Stimulated activated CD8-positive, alpha-beta memory T cell treated with anti-CD3 and anti-CD28 coated beads, Interleukin-7, amount 100 ng/mL, for 4 hours (primary cell): ENCODE data around the gene EIF1.
A peak's percentile ranks its signal among the peaks of the same experiment; 100 is the strongest.
"Not testable (repeated sequence)": the region's sequence is repeated elsewhere in the genome, so short reads cannot be mapped to it uniquely, and the experiment has no call there.

Experiments used
- DNase-seq, 2 donors: peaks; one replicate each; pipeline ENCODE4 v3.0.0-alpha.2; 2020; ENCODE audit warnings: low read depth in 2 of 2

Gene EIF1

DNA sequence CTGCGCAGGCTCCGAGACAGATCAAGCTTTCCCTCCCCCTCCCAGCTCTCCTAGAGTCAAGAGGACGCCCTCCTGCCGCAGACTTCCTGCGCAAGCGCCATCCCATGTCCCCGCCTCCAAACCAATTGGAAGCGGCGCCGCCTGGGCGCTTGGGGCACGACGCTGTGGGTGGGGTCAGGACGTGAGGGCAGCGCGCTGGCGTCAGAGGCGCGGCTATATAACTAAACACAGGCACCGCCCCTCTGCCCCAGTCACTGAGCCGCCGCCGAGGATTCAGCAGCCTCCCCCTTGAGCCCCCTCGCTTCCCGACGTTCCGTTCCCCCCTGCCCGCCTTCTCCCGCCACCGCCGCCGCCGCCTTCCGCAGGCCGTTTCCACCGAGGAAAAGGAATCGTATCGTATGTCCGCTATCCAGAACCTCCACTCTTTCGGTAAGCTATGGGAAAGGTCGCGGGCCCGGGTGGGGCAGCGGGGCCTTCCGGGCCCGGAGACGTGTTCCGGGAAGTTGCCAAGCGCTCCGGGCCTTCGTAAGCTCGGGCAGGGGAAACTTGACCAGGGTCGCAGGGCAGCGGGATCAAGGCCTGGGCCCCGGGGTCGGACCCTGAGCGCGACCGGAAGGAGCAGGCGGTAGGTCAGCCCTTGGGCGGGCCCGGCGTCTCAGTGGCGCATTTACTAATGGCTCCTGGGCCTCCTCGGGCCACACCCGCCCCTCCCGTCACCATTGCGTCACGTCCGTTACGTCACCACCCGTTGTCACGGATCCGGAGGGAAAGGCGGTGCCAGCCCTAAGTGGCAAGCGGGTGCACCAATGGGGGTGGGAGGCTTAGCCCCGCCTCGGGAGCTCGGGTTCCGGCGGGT lies at the start of gene EIF1:
Gene EIF1 (plus strand): TSS at position 245 of the 856 bp plus-strand sequence. CDS start 154 bp downstream, at position 399.
- peak; percentile 99 to 100 for DNase-seq

DNA sequence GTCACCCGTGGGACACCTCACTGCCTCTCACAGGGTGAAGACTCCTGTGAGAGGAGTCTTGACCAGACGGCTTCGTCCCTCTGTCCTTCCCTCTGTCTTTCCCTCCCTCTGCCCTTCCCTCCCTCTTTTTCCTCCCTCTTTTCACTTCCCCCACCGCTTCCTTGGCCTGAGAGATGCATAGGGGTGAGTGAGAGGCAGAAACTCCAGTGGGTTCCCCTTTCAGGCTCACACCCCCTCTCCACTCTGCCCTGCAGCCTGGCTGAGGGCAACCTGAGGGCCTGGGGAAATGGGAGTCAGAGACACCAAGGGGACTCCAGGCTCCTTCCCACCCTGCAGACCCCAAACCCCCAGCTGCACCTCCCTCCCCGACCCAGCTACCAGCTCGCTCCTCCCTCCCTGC lies 49.7 kb upstream of the EIF1 start:
- DNase-seq, result no peak

- DNase-seq, result no peak
Observed at GRCh38 chr17:41639492-41640473, 48.9 kb upstream of the EIF1 start.

DNA sequence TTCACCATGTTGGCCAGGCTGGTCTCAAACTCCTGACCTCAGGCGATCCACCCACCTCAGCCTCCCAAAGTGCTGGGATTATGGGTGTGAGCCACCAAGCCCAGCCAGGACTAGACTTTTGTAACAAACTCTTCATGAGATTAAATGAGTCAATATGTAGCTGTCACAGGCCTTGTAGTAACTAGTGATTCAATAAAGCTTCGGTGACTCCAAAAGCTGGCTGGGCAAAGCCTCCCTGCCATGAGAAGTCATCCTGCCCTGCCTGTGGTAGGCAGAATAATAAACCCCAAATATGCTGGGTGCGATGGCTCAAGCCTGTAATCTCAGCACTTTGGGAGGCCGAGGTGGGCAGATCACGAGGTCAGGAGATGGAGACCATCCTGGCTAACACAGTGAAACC lies 48.1 kb upstream of the EIF1 start:
- not testable (repeated sequence) for DNase-seq

DNA sequence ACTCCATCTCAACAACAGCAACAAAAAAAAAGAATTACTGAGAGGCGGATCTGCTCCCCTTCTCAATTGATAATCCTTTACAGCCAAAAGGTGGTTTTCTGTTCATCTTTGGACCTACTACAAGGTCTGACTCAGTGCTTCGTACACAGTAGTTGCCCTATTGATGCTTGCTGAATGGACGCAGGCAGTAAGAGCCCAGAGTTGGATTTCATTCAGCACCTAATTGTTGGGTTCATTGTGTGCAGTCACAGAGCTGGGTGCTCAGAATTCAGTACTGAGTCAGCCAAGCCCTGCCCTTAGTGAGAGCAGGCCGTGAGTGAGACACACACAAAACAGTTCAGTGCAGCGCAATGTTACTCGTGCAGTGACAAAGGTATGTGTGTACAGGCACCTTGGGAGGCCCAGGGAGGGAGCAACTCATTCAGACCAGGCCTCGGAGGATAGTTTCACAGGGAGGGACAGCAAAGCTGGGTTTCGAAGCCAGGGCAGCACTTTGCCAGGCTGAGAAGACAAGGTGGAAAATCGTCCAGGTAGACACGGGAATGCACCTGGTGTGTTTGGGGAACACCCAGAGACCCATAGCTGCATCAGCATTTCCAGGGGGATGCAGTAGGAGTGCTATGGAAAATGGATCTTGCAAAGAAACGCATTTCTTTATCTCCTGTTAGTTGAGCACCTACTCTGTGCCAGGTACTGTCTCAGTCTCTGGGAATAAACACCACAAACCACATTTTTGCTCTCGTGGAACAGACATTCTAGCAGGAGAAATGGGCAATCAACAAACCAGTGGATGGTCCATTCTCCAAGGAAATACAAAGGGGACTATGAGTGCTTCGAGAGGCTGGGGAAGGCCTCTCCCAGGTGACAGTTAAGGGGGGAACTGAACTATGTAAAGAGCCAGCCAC lies 46.2 kb upstream of the EIF1 start:
- no peak for DNase-seq

DNA sequence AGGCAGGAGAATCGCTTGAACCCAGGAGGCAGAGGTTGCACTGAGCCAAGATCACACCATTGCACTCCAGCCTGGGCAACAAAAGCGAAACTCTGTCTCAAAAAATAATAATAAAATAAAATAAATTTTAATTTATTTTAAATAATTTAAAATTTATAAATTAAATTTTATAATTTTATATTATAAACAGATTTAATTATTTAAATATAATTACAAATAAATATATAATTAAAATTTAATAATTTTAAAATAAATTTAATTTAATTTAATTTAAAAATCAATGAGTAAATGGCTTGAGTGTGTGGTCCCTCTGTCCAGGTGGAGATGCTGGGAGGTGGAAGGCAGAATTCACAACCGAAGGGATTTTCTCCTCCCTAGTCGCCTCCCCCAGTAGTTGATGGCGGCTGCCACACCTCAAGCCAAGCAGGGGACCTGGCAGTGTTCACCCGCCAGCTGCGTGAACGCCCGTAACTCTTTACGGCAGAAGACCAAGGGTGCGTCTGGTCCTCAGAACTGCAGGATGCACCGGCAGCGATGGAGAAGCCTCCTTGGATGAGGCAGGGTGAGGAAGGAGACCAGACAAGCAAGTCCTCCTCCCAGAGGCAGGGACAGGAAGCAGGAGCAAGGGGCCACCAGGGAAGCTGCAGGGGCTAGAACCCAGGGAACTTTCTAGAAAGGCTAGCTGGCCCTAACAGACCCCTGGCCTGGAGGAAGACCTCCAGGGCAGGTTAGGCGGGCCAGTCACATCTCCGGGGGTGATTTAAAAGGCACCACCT lies 41.5 kb upstream of the EIF1 start:
- DNase-seq, result no peak

- peak; percentile 70 to 72 for DNase-seq
Observed at GRCh38 chr17:41647940-41648410, 40.7 kb upstream of the EIF1 start.

GRCh38 chr17:41648411-41649195 lies 40.1 kb upstream of the EIF1 start:
- DNase-seq, result peak; percentile 56 to 68

DNA sequence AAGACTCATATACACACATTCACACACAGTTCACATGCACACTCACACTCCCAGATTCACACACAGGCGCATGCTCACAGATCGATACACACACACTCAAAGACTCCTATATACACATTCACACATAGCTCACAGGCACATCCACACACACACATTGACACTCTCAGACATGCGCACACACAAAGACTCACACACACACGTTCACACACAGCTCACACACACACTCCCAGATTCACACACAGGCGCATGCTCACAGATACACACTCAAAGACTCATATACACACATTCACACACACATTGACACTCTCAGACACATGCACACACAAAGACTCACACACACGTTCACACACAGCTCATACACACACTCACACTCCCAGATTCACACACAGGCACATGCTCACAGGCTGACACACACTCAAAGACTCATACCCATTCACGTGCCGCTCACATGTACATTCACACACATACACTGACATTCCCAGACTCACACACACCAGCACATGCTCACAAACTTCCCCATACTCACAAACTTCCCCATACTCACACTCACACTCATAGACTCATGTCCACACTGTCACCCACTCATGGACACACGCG lies 38.7 kb upstream of the EIF1 start:
- DNase-seq, result no peak

- DNase-seq, result no peak
Observed at GRCh38 chr17:41650794-41651624, 37.7 kb upstream of the EIF1 start.

GRCh38 chr17:41651625-41652460 lies 36.8 kb upstream of the EIF1 start:
- no peak for DNase-seq

DNA sequence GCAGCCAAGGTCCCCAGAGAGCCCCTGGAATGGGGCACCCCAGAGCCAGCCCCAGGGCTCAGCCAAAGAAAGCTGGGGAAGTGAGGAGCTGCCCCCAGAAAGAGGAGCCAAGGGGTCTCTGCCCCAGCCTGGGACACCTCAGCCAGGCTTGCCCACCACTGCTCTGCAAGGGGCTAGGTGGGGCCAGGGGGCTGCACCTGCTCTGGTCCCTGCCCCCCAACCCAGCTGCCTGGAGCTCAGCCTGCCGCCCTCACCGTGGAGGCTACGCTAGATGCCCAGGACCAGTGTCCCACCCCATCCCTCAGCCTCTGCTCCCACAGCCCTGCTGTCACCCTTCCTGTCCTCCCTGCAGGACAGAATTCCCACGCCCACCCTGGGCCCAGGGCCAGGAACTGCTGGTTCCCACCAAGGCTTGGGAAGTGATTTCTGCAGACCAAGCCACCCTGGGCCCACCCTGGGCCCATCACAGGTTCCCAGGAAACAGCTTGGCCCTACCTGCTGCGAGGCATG lies 36.2 kb upstream of the EIF1 start:
- no peak for DNase-seq

GRCh38 chr17:41653421-41653820 lies 35.3 kb upstream of the EIF1 start:
- DNase-seq, result no peak

- no peak for DNase-seq
Observed at GRCh38 chr17:41653892-41654677, 34.6 kb upstream of the EIF1 start.

GRCh38 chr17:41654678-41655607 lies 33.7 kb upstream of the EIF1 start:
- DNase-seq, result no peak
